IPS-18c (cell line): ENCODE data around the gene EFCAB9.

Source experiments
- H3K4me3 ChIP-seq: 2 replicates; pipeline ENCODE4 v1.7.0; 2013; ENCODE audit warnings: low read depth, mild to moderate bottlenecking, low read length, moderate library complexity; ENCODE audit not compliant: insufficient read depth
- H3K9me3 ChIP-seq: one replicate; pipeline ENCODE4 v1.6.1; 2013; ENCODE audit warnings: mild to moderate bottlenecking, low read length, moderate library complexity; ENCODE audit not compliant: control insufficient read depth, insufficient read depth

Gene EFCAB9

GRCh38 chr5:172207511-172207910 lies 13.5 kb downstream of the EFCAB9 start:
- H3K4me3 ChIP-seq = no peak overlapping the region
- no peaks in the 10 kb centered on the region for H3K9me3 ChIP-seq

DNA sequence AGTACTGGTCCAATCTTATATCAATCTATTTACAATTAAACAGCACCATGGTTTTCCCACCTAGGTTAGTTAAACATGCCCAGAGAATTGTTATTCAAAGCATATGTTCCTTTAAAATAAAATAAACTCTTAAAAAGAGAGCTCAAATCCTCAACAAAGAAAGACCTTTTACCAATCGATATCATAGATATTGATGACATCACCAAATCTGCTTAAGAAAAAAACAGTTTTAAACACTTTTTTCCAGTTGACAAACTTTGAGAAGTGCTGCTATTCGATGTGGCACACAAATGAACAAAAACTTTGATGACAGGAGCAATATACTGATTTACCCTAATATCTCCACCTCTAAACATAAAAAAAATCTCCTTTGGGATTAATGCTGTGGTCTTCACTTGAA lies 15.7 kb downstream of the EFCAB9 start:
- H3K4me3 ChIP-seq = no peak overlapping the region
- no peaks in the 10 kb centered on the region for H3K9me3 ChIP-seq

- Histone ChIP-seq H3K4me3 (no peak overlapping the region), H3K9me3 (no peaks in the 10 kb centered on the region)
These were observed 17.7 kb downstream of the EFCAB9 start for GRCh38 chr5:172211676-172212075.

GRCh38 chr5:172213126-172213525 lies 19.2 kb downstream of the EFCAB9 start:
- no peaks in the 10 kb centered on the region for H3K9me3 ChIP-seq
- H3K4me3 ChIP-seq = no peak overlapping the region

DNA sequence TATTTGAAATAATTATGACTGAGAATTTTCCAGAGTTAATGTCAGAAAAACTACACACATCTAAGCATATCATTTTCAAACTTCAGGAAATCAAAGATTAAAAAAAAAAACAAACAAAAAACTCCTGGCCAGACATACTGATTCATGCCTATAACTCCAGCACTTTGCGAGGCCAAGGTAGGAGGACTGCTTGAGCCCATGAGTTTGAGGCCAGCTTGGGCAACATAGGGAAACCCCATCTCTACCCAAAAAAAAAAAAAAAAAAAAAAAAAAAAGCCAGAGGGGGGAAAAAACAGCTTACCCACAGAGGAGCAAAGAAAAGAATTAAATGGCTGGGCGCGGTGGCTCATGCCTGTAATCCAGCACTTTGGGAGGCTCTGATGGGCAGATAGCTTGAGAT lies 22.4 kb downstream of the EFCAB9 start:
- H3K9me3 ChIP-seq = no peaks in the 10 kb centered on the region
- no peak overlapping the region for H3K4me3 ChIP-seq

- Histone ChIP-seq H3K4me3 (no peak overlapping the region), H3K9me3 (no peaks in the 10 kb centered on the region)
These were observed 25.3 kb downstream of the EFCAB9 start for GRCh38 chr5:172219296-172219695.

- H3K9me3 ChIP-seq = no peaks in the 10 kb centered on the region
- H3K4me3 ChIP-seq = no peak overlapping the region
These were observed 30.2 kb downstream of the EFCAB9 start for GRCh38 chr5:172223901-172224873.

GRCh38 chr5:172224996-172225395 lies 31.0 kb downstream of the EFCAB9 start:
- H3K4me3 ChIP-seq = no peak overlapping the region

DNA sequence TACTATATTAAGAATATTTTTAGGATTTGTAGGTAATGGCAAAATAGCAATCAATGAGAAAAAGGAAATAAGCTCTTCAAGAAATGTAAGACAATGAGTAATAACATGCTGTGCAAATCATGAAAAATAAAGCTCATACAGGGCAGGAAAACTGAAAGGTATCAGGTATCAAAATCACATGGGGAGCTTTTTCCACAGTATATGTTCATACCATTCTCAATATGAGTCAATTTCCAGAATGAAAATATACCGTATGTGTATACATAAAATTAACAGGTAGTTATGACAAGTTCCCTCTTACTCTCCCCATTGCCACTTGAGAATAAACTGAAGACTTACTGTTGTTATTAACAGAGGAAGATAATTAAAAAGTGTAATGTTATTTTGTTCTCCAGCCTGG lies 35.9 kb downstream of the EFCAB9 start:
- no peaks in the 10 kb centered on the region for H3K9me3 ChIP-seq
- no peak overlapping the region for H3K4me3 ChIP-seq

More at GRCh38 chr5:172224996-172225395, 31.0 kb downstream of the EFCAB9 start:
- no peaks in the 10 kb centered on the region for H3K9me3 ChIP-seq

- Histone ChIP-seq H3K4me3 (no peak overlapping the region), H3K9me3 (no peaks in the 10 kb centered on the region)
These were observed 40.1 kb downstream of the EFCAB9 start for GRCh38 chr5:172234031-172234430.

DNA sequence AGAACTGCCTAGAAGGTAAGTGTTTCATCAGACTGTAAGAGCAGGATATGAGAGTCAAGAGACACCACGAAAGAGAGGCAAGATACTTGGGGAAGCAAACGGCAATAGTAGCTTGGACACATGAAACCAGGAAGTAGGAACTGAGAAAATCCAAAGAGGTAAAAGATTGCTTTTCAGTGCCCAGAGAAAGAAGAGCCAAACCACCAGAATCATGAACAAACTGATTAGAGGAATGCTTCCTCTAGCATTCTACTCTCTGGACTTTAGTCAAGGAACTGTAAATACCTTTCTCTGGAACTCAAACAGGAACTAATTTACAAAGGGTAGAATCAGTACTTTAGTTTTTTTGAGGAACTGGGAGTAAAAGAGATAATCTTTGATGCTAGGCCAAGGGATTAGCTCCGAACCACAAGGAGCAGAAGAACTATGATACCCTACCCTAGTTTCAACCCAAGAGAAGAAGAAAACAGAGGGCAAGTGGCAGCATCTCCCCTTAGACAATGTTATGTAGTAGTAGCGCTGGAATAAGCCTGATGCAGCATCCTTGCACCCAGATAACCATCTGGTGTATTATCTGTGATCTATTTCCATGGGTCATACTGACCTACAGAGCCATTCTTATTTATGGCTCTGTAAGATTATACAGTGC lies 41.3 kb downstream of the EFCAB9 start:
- no peak overlapping the region for H3K4me3 ChIP-seq
- H3K9me3 ChIP-seq = no peaks in the 10 kb centered on the region

DNA sequence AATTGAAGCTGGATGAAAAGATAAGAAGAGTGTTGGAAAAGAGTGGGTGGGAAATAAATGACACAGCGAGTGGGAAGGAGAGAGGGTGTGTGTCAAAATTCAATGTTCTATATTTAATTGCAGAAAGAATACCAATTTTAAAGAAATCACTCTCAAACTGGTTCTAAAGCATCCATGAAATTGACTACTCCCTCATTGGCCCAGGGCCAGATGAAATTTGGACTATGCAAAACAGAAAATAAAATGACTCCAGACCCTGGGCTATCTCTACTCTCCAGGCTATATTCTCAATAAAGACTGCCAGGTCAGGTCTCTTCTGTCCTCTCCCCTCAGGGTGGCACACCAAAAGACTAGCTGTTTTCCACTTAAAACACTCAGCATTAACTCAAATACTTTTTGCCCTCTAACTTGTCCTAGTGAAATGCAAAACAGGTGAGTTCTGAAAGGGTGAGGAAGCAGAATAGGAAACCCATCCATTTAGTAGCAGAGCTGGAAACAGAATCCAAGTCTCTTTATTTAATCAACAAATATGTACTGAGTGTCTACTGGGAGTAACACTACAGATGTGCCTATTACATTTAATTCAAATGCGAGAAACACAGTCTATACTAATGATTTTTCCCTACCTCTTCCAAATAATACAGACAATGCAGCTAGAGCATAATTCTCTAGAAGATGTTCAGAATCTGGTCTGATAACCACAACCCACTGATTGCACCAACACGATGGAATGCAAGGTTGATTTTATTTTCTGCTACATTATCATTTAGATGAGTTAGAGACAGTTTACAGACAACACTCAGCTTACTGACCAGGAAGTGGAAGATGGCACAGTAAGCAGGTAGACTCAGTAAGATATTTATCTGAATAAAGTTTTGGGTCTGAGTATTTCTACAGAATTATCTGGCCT lies 42.1 kb downstream of the EFCAB9 start:
- H3K4me3 ChIP-seq = no peak overlapping the region
- H3K9me3 ChIP-seq = no peaks in the 10 kb centered on the region

GRCh38 chr5:172238334-172238733 lies 44.4 kb downstream of the EFCAB9 start:
- H3K4me3 ChIP-seq = no peak overlapping the region

GRCh38 chr5:172243302-172243701 lies 49.3 kb downstream of the EFCAB9 start:
- Histone ChIP-seq H3K9me3 (no peaks in the 10 kb centered on the region), H3K4me3 (no peak overlapping the region)

More at GRCh38 chr5:172238334-172238733, 44.4 kb downstream of the EFCAB9 start:
- no peaks in the 10 kb centered on the region for H3K9me3 ChIP-seq

DNA sequence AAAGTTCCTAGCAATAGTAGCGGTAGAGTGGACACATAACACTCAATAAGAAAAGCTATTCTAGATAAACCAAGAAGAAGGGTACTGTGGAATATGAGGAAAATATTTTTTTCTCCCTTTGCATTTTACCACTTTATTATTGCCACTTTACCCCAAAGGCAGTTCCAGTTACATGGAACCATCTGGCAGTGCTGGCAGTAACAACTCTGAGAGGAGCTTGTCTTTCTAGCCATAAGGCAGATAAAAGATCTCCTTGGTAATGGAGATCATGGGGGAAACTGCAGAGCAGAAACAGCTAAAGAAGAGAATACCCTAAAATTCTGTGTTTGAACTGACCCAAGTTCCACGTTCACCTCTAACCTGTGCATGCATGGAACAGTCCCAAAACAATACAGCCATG lies 51.1 kb downstream of the EFCAB9 start:
- Histone ChIP-seq H3K9me3 (no peaks in the 10 kb centered on the region), H3K4me3 (no peak overlapping the region)

DNA sequence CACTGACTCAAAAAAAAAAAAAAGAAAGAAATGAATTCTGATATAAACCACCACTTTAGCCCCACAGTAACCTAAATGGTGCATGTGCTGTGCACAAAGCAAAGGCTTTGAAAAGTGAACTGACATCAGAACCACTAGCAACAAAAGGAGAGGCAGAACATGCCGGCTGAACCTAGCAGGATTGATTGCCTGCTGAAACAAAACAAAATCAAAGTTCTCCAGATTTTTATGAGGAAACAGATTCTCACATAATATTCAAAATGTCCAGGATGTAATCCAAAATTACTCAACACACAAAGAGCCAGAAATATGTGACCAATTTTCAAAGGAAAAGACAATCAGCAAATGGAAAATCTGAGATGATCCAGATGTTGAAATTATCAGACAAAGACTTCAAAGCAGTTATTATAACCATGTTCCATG lies 51.7 kb downstream of the EFCAB9 start:
- Histone ChIP-seq H3K9me3 (no peaks in the 10 kb centered on the region), H3K4me3 (no peak overlapping the region)

DNA sequence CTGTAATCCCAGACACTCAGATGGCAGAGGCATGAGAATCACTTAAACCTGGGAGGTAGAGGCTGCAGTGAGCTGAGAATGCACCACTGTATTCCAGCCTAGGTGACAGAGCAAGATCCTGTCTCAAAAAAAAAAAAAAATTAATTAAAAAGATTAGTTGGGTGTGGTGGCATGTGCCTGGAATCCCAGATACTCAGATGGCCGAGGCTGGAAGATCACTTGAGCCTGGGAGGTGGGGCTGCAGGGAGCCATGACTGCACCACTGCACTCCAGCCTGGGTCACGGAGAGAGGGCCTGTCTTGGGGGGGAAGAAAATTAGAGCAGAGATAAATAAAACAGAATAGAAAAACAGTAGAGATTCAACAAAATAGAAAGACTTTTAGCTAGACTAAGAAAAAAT lies 54.7 kb downstream of the EFCAB9 start:
- H3K4me3 ChIP-seq = no peak overlapping the region
- no peaks in the 10 kb centered on the region for H3K9me3 ChIP-seq
